ENCODE data around the gene MAML1. TPM values are rescaled to one million over a fixed set of nuclear protein-coding genes. Genes with fewer than 3 reads are reported as not detected.

MAML1 gene
- polyA plus RNA-seq, 1 of the 3 experiments (the other 2 are of a cell fraction), result 8.1 TPM

DNA sequence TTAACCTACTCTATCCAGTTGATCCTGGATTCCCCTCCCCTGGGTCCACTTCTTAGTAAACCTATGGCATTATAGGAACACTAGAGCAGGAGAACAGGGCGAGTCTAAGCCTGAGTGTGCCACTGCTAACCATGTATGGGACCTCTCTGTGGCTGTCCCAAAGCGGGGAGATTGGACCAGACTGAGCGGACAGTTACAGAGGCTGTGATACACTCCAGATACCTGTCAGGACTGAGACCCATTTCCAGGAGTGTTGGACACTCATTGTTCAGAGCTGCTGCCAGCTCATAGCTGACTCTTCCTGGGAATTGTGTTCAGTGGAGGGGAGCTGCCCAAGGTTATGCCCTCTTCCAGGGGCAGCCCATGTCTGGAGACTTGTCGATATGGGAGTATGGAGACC is 49.2 kb downstream of the MAML1 start:
- Histone ChIP-seq H3K27me3 (ENCODE audit: insufficient read depth) (no peaks in the 10 kb centered on the region), H3K27ac (ENCODE audit: low read depth in 2 of 2, low read length in 1 of 2) (no peak overlapping the region), H3K4me2 (no peak overlapping the region), H3K9me3 (no peaks in the 10 kb centered on the region), H3K9me2 (no peaks in the 10 kb centered on the region), H3K79me2 (ENCODE audit: insufficient read depth) (no peaks in the 10 kb centered on the region), H3K9ac (no peak overlapping the region), H3F3A (replicated peaks; ENCODE audit: insufficient read depth) (no peaks in the 10 kb centered on the region), H2AFZ (ENCODE audit: low read depth) (no peak overlapping the region), H3K4me3 (ENCODE audit: low read depth in 2 of 2, low read length in 1 of 2) (no peak overlapping the region), H3K4me1 (ENCODE audit: control insufficient read depth in 1 of 2, insufficient read depth in 2 of 2, low read depth in 1 of 2, low read length in 1 of 2) (no peaks in the 10 kb centered on the region), H3K36me3 (replicated peaks in 1 of 2; ENCODE audit: control insufficient read depth in 1 of 2, insufficient read depth in 2 of 2, low read length in 1 of 2) (peaks cover 7 to 29% of the 10 kb centered on the region in 2 experiments), H4K20me1 (ENCODE audit: insufficient read depth) (no peaks in the 10 kb centered on the region)
- CTCF ChIA-PET, result interaction anchor here (1.2 to 5.4 kb wide), 3 partner anchors 13 to 19 kb away, joined by 4 to 35 read pairs (median 6); no protein-coding TSS in a partner anchor
- POLR2A ChIA-PET, result no interaction called here
- no peak for TF ChIP-seq GATA2 (CRISPR knock-in tag; IDR thresholded peaks at IDR 0.05)
- TF ChIP-seq TEAD4 (IDR thresholded peaks at IDR 0.05; ENCODE audit: borderline replicate concordance, insufficient read depth), result no peak
- DNase-seq, result no peak
- WGBS (ENCODE audit: low lambda C conversion rate), result 92% methylated on average over 3 of the region's 4 CpGs

DNA sequence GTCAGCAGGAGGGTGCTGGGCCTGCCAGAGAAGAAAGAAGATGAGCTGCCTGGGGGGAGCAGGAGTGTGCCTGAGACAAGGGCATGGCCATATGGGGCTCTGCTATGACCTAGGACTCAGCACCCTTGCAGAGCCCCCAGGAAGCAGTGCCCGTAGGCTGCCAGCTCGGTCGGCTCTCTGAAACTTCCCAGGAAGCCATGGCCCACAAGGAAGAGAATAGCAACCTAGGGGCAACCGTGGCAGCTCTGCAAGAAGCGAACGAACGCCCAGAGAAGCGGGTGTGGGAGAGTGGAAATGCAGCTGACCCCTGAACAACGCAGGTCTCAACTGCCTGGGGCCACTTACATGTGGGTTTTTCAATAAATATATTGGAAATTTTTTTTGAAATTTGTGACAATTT is 50.5 kb downstream of the MAML1 start:
- no peak for TF ChIP-seq RCOR1 (IDR thresholded peaks at IDR 0.05; ENCODE audit: low read length)
- TF ChIP-seq, protein P1, sequence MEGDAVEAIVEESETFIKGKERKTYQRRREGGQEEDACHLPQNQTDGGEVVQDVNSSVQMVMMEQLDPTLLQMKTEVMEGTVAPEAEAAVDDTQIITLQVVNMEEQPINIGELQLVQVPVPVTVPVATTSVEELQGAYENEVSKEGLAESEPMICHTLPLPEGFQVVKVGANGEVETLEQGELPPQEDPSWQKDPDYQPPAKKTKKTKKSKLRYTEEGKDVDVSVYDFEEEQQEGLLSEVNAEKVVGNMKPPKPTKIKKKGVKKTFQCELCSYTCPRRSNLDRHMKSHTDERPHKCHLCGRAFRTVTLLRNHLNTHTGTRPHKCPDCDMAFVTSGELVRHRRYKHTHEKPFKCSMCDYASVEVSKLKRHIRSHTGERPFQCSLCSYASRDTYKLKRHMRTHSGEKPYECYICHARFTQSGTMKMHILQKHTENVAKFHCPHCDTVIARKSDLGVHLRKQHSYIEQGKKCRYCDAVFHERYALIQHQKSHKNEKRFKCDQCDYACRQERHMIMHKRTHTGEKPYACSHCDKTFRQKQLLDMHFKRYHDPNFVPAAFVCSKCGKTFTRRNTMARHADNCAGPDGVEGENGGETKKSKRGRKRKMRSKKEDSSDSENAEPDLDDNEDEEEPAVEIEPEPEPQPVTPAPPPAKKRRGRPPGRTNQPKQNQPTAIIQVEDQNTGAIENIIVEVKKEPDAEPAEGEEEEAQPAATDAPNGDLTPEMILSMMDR (IDR thresholded peaks at IDR 0.05), result no peak
- TF ChIP-seq MEF2A (IDR thresholded peaks at IDR 0.05; ENCODE audit: borderline replicate concordance, low read depth), result no peak
- TF ChIP-seq SMC3 (IDR thresholded peaks at IDR 0.05; ENCODE audit: low read depth, low read length), result no peak
- no peak for TF ChIP-seq EP300 (IDR thresholded peaks at IDR 0.05; ENCODE audit: borderline replicate concordance in 1 of 2, low read depth in 1 of 2, low read length in 1 of 2)
- TF ChIP-seq CHD2 (IDR thresholded peaks at IDR 0.05; ENCODE audit: low read length, partially characterized antibody), result no peak
- no peak for TF ChIP-seq YY1 (IDR thresholded peaks at IDR 0.05; ENCODE audit: low read depth)
- TF ChIP-seq FOSL2 (IDR thresholded peaks at IDR 0.05; ENCODE audit: borderline replicate concordance, low read depth), result no peak
- TF ChIP-seq TCF12 (IDR thresholded peaks at IDR 0.05), result no peak
- TF ChIP-seq FOXM1 (IDR thresholded peaks at IDR 0.05; ENCODE audit: low read depth), result no peak
- no peak for TF ChIP-seq RXRA (IDR thresholded peaks at IDR 0.05; ENCODE audit: borderline replicate concordance, low read depth)
- no peak for TF ChIP-seq TEAD4 (IDR thresholded peaks at IDR 0.05; ENCODE audit: borderline replicate concordance, insufficient read depth)
- Histone ChIP-seq H3F3A (replicated peaks; ENCODE audit: insufficient read depth) (no peaks in the 10 kb centered on the region), H4K20me1 (ENCODE audit: insufficient read depth) (no peaks in the 10 kb centered on the region), H3K36me3 (replicated peaks in 1 of 2; ENCODE audit: control insufficient read depth in 1 of 2, insufficient read depth in 2 of 2, low read length in 1 of 2) (peaks cover 0 to 16% of the 10 kb centered on the region in 2 experiments), H3K4me2 (no peak overlapping the region), H3K27ac (ENCODE audit: low read depth in 2 of 2, low read length in 1 of 2) (no peak overlapping the region), H3K9me2 (no peaks in the 10 kb centered on the region), H3K9ac (no peak overlapping the region), H3K9me3 (no peaks in the 10 kb centered on the region), H3K27me3 (ENCODE audit: insufficient read depth) (no peaks in the 10 kb centered on the region), H3K4me3 (ENCODE audit: low read depth in 2 of 2, low read length in 1 of 2) (no peak overlapping the region), H2AFZ (ENCODE audit: low read depth) (no peak overlapping the region), H3K79me2 (ENCODE audit: insufficient read depth) (no peaks in the 10 kb centered on the region), H3K4me1 (ENCODE audit: control insufficient read depth in 1 of 2, insufficient read depth in 2 of 2, low read depth in 1 of 2, low read length in 1 of 2) (no peaks in the 10 kb centered on the region)
- ChIA-PET CTCF (interaction anchor here (0.7 to 5.4 kb wide), 7 partner anchors 9 to 20 kb away, joined by 3 to 35 read pairs (median 3); partner anchors contain the start of gene LTC4S), POLR2A (no interaction called here)
- DNase-seq, result no peak
- WGBS (ENCODE audit: low lambda C conversion rate), result 97% methylated on average over 9 of the region's 9 CpGs

All from SK-N-SH (cell line).